ENCODE data around the gene LAP3. TPM values are rescaled to one million over a fixed set of nuclear protein-coding genes. Genes with fewer than 3 reads are reported as not detected.

Gene LAP3
- total RNA-seq, 2 experiments from 2014 or later: 101 to 111 TPM

DNA sequence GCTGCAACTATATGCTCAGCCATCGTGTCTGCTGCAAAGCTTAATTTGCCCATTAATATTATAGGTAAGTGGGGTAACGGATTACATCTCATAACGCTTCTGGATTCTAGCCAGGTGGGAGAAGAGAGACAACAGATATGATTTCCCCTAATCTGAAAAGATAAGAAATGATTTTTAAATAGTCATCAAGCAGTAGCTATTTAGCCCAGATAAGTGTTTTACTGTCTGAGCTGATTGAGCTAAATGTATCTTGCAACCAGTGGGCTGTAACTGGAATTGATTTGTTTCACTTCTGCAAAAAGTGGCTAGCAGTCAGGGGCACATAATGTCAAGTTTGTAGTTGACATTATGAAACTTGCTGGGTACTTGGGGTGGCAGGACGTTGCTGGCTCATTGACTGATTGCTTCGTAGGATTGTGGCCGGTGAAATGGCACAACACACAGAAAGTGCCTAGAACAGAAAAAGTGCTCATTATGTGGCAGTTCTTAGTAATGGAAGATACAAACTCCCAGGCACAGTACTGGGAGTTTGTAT lies 18.5 kb downstream of the LAP3 start:
- H2AFZ ChIP-seq (ENCODE audit: low read length): no peak overlapping the region
- TF ChIP-seq, protein P1, sequence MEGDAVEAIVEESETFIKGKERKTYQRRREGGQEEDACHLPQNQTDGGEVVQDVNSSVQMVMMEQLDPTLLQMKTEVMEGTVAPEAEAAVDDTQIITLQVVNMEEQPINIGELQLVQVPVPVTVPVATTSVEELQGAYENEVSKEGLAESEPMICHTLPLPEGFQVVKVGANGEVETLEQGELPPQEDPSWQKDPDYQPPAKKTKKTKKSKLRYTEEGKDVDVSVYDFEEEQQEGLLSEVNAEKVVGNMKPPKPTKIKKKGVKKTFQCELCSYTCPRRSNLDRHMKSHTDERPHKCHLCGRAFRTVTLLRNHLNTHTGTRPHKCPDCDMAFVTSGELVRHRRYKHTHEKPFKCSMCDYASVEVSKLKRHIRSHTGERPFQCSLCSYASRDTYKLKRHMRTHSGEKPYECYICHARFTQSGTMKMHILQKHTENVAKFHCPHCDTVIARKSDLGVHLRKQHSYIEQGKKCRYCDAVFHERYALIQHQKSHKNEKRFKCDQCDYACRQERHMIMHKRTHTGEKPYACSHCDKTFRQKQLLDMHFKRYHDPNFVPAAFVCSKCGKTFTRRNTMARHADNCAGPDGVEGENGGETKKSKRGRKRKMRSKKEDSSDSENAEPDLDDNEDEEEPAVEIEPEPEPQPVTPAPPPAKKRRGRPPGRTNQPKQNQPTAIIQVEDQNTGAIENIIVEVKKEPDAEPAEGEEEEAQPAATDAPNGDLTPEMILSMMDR (conservative IDR thresholded peaks at IDR 0.05; ENCODE audit: low read length): no peak
- TF ChIP-seq EZH2phosphoT487 (IDR thresholded peaks at IDR 0.05; ENCODE audit: borderline replicate concordance, low read depth, low read length): no peak
- H3K9me2 ChIP-seq (ENCODE audit: insufficient read depth, low read length): no peaks in the 10 kb centered on the region
- intact Hi-C loops (cut with micrococcal nuclease; ENCODE audit: unreplicated experiment): loop anchor here (1.0 to 5.0 kb wide), 3 partner anchors 19 to 215 kb away; partner anchors contain the start of genes DCAF16, MED28 and NCAPG
- H3K4me1 ChIP-seq (ENCODE audit: insufficient read depth, low read length, poor library complexity, severe bottlenecking): peaks cover 51% of the 10 kb centered on the region
- H4K20me1 ChIP-seq (ENCODE audit: insufficient read depth, low read length): no peaks in the 10 kb centered on the region
- peaks cover 85% of the 10 kb centered on the region for H3K36me3 ChIP-seq (ENCODE audit: insufficient read depth, low read length)
- DNase-seq (ENCODE audit: low spot score): peak; percentile 84
- H3K4me3 ChIP-seq (ENCODE audit: low read depth, low read length, poor library complexity, severe bottlenecking): peak overlapping the region; percentile 34
- ChIA-PET CTCF (ENCODE audit: unreplicated experiment) (interaction anchor here (0.7 to 0.9 kb wide), 3 partner anchors 11 to 20 kb away, joined by 3 to 5 read pairs (median 4); no protein-coding TSS in a partner anchor), POLR2A (interaction anchor here (0.8 to 3.4 kb wide), 12 partner anchors 8 to 88 kb away, joined by 3 to 19 read pairs (median 4); partner anchors contain the start of genes LAP3 and MED28)
- peak overlapping the region; percentile 70 for H3K4me2 ChIP-seq (ENCODE audit: low read length)
- H3K27ac ChIP-seq (ENCODE audit: low read depth, low read length, poor library complexity, severe bottlenecking): peak overlapping the region; percentile 89
- peaks cover 22% of the 10 kb centered on the region; the same call in 1 of the 2 replicates for H3K79me2 ChIP-seq (ENCODE audit: insufficient read depth, low read depth, low read length)
- BruUV-seq (replicated peaks): no TSS peak
- no peaks in the 10 kb centered on the region for H3K9me3 ChIP-seq (ENCODE audit: low read length)

DNA sequence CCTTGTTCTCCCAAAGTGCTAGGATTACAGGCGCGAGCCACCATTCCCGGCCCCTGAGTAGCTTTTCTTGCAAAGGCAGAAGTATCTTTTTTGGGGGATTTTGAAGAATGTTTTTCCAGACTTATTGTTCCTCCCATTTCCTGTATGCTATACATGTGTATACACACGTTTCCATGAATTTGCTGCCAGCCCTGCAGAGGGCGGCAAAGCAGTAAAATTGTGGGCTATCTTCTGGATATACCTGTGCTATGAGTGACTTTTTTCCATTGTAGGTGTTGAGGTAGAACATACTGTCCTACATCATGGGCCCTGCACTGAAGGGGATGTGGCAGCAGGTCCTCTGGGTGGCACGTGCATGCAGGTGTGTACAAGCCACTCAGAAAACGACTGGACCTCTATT lies 20.5 kb downstream of the LAP3 start:
- H3K9me2 ChIP-seq (ENCODE audit: insufficient read depth, low read length): no peaks in the 10 kb centered on the region
- no peaks in the 10 kb centered on the region for H3K9me3 ChIP-seq (ENCODE audit: low read length)
- peaks cover 36% of the 10 kb centered on the region for H3K4me1 ChIP-seq (ENCODE audit: insufficient read depth, low read length, poor library complexity, severe bottlenecking)
- TF ChIP-seq EZH2phosphoT487 (IDR thresholded peaks at IDR 0.05; ENCODE audit: borderline replicate concordance, low read depth, low read length): no peak
- TF ChIP-seq, protein P1 (conservative IDR thresholded peaks at IDR 0.05; ENCODE audit: low read length): peak; percentile 63
- no peak overlapping the region for H3K4me3 ChIP-seq (ENCODE audit: low read depth, low read length, poor library complexity, severe bottlenecking)
- H3K79me2 ChIP-seq (ENCODE audit: insufficient read depth, low read depth, low read length): peaks cover 19% of the 10 kb centered on the region; the same call in 1 of the 2 replicates
- peaks cover 85% of the 10 kb centered on the region for H3K36me3 ChIP-seq (ENCODE audit: insufficient read depth, low read length)
- no peak for DNase-seq (ENCODE audit: low spot score)
- no peaks in the 10 kb centered on the region for H4K20me1 ChIP-seq (ENCODE audit: insufficient read depth, low read length)
- intact Hi-C loops (cut with micrococcal nuclease; ENCODE audit: unreplicated experiment): loop anchor here (5.0 kb wide), 1 partner anchor 50 kb away; no protein-coding TSS in a partner anchor
- no peak overlapping the region for H3K27ac ChIP-seq (ENCODE audit: low read depth, low read length, poor library complexity, severe bottlenecking)
- no peak overlapping the region for H2AFZ ChIP-seq (ENCODE audit: low read length)
- no TSS peak for BruUV-seq (replicated peaks)
- no peak overlapping the region for H3K4me2 ChIP-seq (ENCODE audit: low read length)
- POLR2A ChIA-PET: interaction anchor here (0.6 kb wide), 1 partner anchor 16 kb away, joined by 3 read pairs; no protein-coding TSS in a partner anchor
- CTCF ChIA-PET (ENCODE audit: unreplicated experiment): no interaction called here

DNA sequence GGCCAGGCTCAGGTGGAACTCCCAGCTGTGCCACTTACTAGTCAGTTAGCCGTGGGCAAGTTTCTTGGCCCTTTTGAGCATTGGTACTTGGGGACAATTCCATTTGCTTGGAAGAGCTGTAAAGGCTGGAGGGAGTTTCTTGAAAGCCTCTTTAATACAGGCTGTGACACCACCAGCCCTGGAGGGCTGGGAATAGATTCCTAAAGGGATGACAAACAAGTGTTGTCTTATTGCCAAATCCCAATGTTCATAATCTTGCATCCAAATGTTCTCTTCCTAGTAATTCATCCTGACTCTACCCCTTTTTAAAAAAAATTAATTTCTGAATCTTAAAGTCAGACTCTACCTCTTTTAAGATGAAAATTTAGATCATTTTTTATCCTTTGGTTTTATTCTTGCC lies 22.8 kb downstream of the LAP3 start:
- Histone ChIP-seq H3K4me3 (ENCODE audit: low read depth, low read length, poor library complexity, severe bottlenecking) (no peak overlapping the region), H3K9me3 (ENCODE audit: low read length) (no peaks in the 10 kb centered on the region), H3K27ac (ENCODE audit: low read depth, low read length, poor library complexity, severe bottlenecking) (no peak overlapping the region), H3K9me2 (ENCODE audit: insufficient read depth, low read length) (no peaks in the 10 kb centered on the region), H2AFZ (ENCODE audit: low read length) (no peak overlapping the region), H3K4me2 (ENCODE audit: low read length) (no peak overlapping the region), H3K36me3 (ENCODE audit: insufficient read depth, low read length) (peaks cover 80% of the 10 kb centered on the region), H3K79me2 (ENCODE audit: insufficient read depth, low read depth, low read length) (no peaks in the 10 kb centered on the region; the same call in 1 of the 2 replicates), H4K20me1 (ENCODE audit: insufficient read depth, low read length) (no peaks in the 10 kb centered on the region), H3K4me1 (ENCODE audit: insufficient read depth, low read length, poor library complexity, severe bottlenecking) (peaks cover 13% of the 10 kb centered on the region)
- TF ChIP-seq, protein P1 (conservative IDR thresholded peaks at IDR 0.05; ENCODE audit: low read length): no peak
- no peak for TF ChIP-seq EZH2phosphoT487 (IDR thresholded peaks at IDR 0.05; ENCODE audit: borderline replicate concordance, low read depth, low read length)
- CTCF ChIA-PET (ENCODE audit: unreplicated experiment): no interaction called here
- intact Hi-C loops (cut with micrococcal nuclease; ENCODE audit: unreplicated experiment): loop anchor here (5.0 kb wide), 1 partner anchor 53 kb away; no protein-coding TSS in a partner anchor
- DNase-seq (ENCODE audit: low spot score): no peak
- no TSS peak for BruUV-seq (replicated peaks)
- POLR2A ChIA-PET: interaction anchor here (0.9 to 2.0 kb wide), 4 partner anchors 8 to 28 kb away, joined by 3 to 9 read pairs (median 5); partner anchors contain the start of gene MED28
